ENCODE measurements around the gene SPATA24.

The SPATA24 gene

GRCh38 chr5:139422307-139422893, 18.5 kb upstream of the SPATA24 start:
- peak; percentile 94 for ATAC-seq
- TF ChIP-seq SNAI2 (CRISPR knock-in tag; IDR thresholded peaks at IDR 0.05) (no peak), TCF4 (CRISPR knock-in tag; IDR thresholded peaks at IDR 0.05; ENCODE audit: borderline replicate concordance) (no peak), ZFP30 (CRISPR knock-in tag; IDR thresholded peaks at IDR 0.05) (no peak), CSRNP3 (CRISPR knock-in tag; IDR thresholded peaks at IDR 0.05) (no peak), ZNF70 (CRISPR knock-in tag; IDR thresholded peaks at IDR 0.05) (no peak), ZFP3 (CRISPR knock-in tag; IDR thresholded peaks at IDR 0.05) (no peak)

GRCh38 chr5:139419226-139420192, 15.6 kb upstream of the SPATA24 start:
- no peak for ATAC-seq
- TF ChIP-seq PATZ1 (CRISPR knock-in tag; IDR thresholded peaks at IDR 0.05; ENCODE audit: borderline replicate concordance) (no peak), CREB5 (CRISPR knock-in tag; IDR thresholded peaks at IDR 0.05; ENCODE audit: low read depth) (no peak), ZNF70 (CRISPR knock-in tag; IDR thresholded peaks at IDR 0.05) (no peak), ISL1 (CRISPR knock-in tag; IDR thresholded peaks at IDR 0.05) (no peak), RARB (CRISPR knock-in tag; IDR thresholded peaks at IDR 0.05) (no peak), TSHZ2 (CRISPR knock-in tag; IDR thresholded peaks at IDR 0.05) (no peak), ZFP30 (CRISPR knock-in tag; IDR thresholded peaks at IDR 0.05) (no peak), ZFP3 (CRISPR knock-in tag; IDR thresholded peaks at IDR 0.05) (no peak), TOX (CRISPR knock-in tag; IDR thresholded peaks at IDR 0.05; ENCODE audit: borderline replicate concordance) (no peak), TCF4 (CRISPR knock-in tag; IDR thresholded peaks at IDR 0.05; ENCODE audit: borderline replicate concordance) (no peak), ZNF565 (CRISPR knock-in tag; conservative IDR thresholded peaks at IDR 0.05; ENCODE audit: low read depth) (no peak), CSDC2 (CRISPR knock-in tag; IDR thresholded peaks at IDR 0.05) (no peak), OSR1 (CRISPR knock-in tag; IDR thresholded peaks at IDR 0.05) (no peak), POU6F1 (CRISPR knock-in tag; IDR thresholded peaks at IDR 0.05; ENCODE audit: borderline replicate concordance, low read depth) (no peak), BACH2 (CRISPR knock-in tag; IDR thresholded peaks at IDR 0.05; ENCODE audit: borderline replicate concordance) (no peak)

GRCh38 chr5:139418793-139419192, 14.9 kb upstream of the SPATA24 start:
- no peak for ATAC-seq
- TF ChIP-seq SNAI2 (CRISPR knock-in tag; IDR thresholded peaks at IDR 0.05) = no peak
- TF ChIP-seq PATZ1 (CRISPR knock-in tag; IDR thresholded peaks at IDR 0.05; ENCODE audit: borderline replicate concordance) = no peak
- no peak for TF ChIP-seq ZC3H10 (CRISPR knock-in tag; IDR thresholded peaks at IDR 0.05)
- TF ChIP-seq ISL1 (CRISPR knock-in tag; IDR thresholded peaks at IDR 0.05) = no peak

All from SK-N-SH treated with all-trans-retinoic acid at 6 μM for 48 hours (cell line).